ENCODE data around the gene DIRAS1. TPM values are rescaled to one million over a fixed set of nuclear protein-coding genes. Genes with fewer than 3 reads are reported as not detected.

Gene DIRAS1
- total RNA-seq, 1 experiment from 2014 or later = 0.37 TPM

GRCh38 chr19:2690856-2691255 is 30.3 kb downstream of the DIRAS1 start:
- H3K36me3 Mint-ChIP-seq (ENCODE audit: insufficient read depth, unreplicated experiment) = no peaks in the 10 kb centered on the region
- H3K27me3 Mint-ChIP-seq (ENCODE audit: insufficient read depth, unreplicated experiment) = peaks cover 27% of the 10 kb centered on the region
- DNase-seq (ENCODE audit: unreplicated experiment) = no peak
- H3K4me1 Mint-ChIP-seq (ENCODE audit: insufficient read depth, unreplicated experiment) = no peaks in the 10 kb centered on the region
- no peaks in the 10 kb centered on the region for H3K9me3 Mint-ChIP-seq (ENCODE audit: unreplicated experiment)
- H3K4me3 Mint-ChIP-seq (ENCODE audit: unreplicated experiment) = no peak overlapping the region
- intact Hi-C loops (cut with micrococcal nuclease) = no loop called here
- H3K27ac Mint-ChIP-seq (ENCODE audit: low read depth, unreplicated experiment) = no peak overlapping the region
- TF ChIP-seq, protein P1, sequence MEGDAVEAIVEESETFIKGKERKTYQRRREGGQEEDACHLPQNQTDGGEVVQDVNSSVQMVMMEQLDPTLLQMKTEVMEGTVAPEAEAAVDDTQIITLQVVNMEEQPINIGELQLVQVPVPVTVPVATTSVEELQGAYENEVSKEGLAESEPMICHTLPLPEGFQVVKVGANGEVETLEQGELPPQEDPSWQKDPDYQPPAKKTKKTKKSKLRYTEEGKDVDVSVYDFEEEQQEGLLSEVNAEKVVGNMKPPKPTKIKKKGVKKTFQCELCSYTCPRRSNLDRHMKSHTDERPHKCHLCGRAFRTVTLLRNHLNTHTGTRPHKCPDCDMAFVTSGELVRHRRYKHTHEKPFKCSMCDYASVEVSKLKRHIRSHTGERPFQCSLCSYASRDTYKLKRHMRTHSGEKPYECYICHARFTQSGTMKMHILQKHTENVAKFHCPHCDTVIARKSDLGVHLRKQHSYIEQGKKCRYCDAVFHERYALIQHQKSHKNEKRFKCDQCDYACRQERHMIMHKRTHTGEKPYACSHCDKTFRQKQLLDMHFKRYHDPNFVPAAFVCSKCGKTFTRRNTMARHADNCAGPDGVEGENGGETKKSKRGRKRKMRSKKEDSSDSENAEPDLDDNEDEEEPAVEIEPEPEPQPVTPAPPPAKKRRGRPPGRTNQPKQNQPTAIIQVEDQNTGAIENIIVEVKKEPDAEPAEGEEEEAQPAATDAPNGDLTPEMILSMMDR (IDR thresholded peaks at IDR 0.05; ENCODE audit: unreplicated experiment) = no peak
- CTCF ChIA-PET = no interaction called here
- POLR2A ChIA-PET = no interaction called here
- BruUV-seq (replicated peaks) = no TSS peak

DNA sequence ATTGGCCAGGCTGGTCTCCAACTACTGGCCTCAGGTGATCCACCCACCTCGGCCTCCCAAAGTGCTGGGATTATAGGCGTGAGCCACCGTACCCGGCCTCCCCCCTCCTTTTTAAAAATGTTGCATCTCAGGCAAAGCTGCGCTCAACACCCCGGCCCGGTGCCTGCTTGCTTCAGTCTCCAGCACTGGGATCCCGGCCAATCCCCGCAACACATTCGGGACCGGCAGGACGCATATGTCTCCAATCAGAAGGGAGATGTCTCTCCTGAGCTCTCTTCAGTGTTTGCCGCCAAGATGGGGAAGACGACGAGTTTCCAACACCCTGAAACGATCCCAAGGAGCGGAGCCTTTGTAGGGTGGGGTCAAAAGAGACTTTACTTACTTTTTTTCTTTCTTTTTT is 34.8 kb downstream of the DIRAS1 start:
- intact Hi-C loops (cut with micrococcal nuclease) = loop anchor here (10.0 kb wide), 1 partner anchor 358 kb away; no protein-coding TSS in a partner anchor
- POLR2A ChIA-PET = no interaction called here
- no TSS peak for BruUV-seq (replicated peaks)

DNA sequence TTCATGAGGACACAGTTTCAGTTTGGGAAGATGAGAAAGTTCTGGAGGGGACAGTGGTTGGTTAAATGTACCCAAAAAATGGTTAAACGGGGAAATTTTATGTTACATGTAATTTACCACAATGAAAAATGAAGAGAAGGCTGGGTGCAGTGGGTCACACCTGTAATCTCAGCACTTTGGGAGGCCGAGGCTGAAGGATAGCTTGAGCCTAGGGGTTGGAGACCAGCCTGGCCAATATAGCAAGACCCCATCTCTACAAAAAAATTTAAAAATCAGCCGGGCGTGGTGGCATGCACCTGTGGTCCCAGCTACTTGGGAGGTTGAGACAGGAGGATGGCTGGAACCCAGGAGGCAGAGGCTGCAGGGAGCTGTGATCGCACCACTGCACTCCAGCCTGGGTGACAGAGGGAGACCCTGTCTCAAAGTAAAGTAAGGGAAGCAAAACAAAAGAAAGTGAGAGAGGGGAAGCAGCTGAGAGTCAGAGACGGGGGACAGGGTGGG is 35.9 kb downstream of the DIRAS1 start:
- CTCF ChIA-PET = no interaction called here
- DNase-seq (ENCODE audit: unreplicated experiment) = no peak
- BruUV-seq (replicated peaks) = no TSS peak

More for the DNA sequence above, 34.8 kb downstream of the DIRAS1 start:
- Mint-ChIP-seq H3K27me3 (ENCODE audit: insufficient read depth, unreplicated experiment) (no peaks in the 10 kb centered on the region), H3K4me1 (ENCODE audit: insufficient read depth, unreplicated experiment) (no peaks in the 10 kb centered on the region), H3K36me3 (ENCODE audit: insufficient read depth, unreplicated experiment) (no peaks in the 10 kb centered on the region), H3K27ac (ENCODE audit: low read depth, unreplicated experiment) (no peak overlapping the region), H3K4me3 (ENCODE audit: unreplicated experiment) (no peak overlapping the region), H3K9me3 (ENCODE audit: unreplicated experiment) (no peaks in the 10 kb centered on the region)
- CTCF ChIA-PET = interaction anchor here (0.6 kb wide), 1 partner anchor 38 kb away, joined by 3 read pairs; no protein-coding TSS in a partner anchor
- TF ChIP-seq, protein P1 (IDR thresholded peaks at IDR 0.05; ENCODE audit: unreplicated experiment) = no peak
- no peak for DNase-seq (ENCODE audit: unreplicated experiment)

GRCh38 chr19:2683430-2684003 is 37.7 kb downstream of the DIRAS1 start:
- ChIA-PET CTCF (no interaction called here), POLR2A (no interaction called here)
- no peaks in the 10 kb centered on the region for H3K4me1 Mint-ChIP-seq (ENCODE audit: insufficient read depth, unreplicated experiment)
- BruUV-seq (replicated peaks) = no TSS peak
- peaks cover 18% of the 10 kb centered on the region for H3K27me3 Mint-ChIP-seq (ENCODE audit: insufficient read depth, unreplicated experiment)
- TF ChIP-seq, protein P1 (IDR thresholded peaks at IDR 0.05; ENCODE audit: unreplicated experiment) = no peak
- intact Hi-C loops (cut with micrococcal nuclease) = loop anchor here (10.0 kb wide), 1 partner anchor 361 kb away; no protein-coding TSS in a partner anchor
- H3K9me3 Mint-ChIP-seq (ENCODE audit: unreplicated experiment) = no peaks in the 10 kb centered on the region
- no peak overlapping the region for H3K27ac Mint-ChIP-seq (ENCODE audit: low read depth, unreplicated experiment)
- H3K36me3 Mint-ChIP-seq (ENCODE audit: insufficient read depth, unreplicated experiment) = no peaks in the 10 kb centered on the region
- no peak overlapping the region for H3K4me3 Mint-ChIP-seq (ENCODE audit: unreplicated experiment)
- no peak for DNase-seq (ENCODE audit: unreplicated experiment)

More for the DNA sequence above, 35.9 kb downstream of the DIRAS1 start:
- POLR2A ChIA-PET = interaction anchor here (0.7 kb wide), 2 partner anchors 96 to 415 kb away, joined by 4 to 5 read pairs; no protein-coding TSS in a partner anchor
- Mint-ChIP-seq H3K36me3 (ENCODE audit: insufficient read depth, unreplicated experiment) (no peaks in the 10 kb centered on the region), H3K4me3 (ENCODE audit: unreplicated experiment) (no peak overlapping the region), H3K27ac (ENCODE audit: low read depth, unreplicated experiment) (no peak overlapping the region), H3K9me3 (ENCODE audit: unreplicated experiment) (no peaks in the 10 kb centered on the region), H3K27me3 (ENCODE audit: insufficient read depth, unreplicated experiment) (peaks cover 1% of the 10 kb centered on the region), H3K4me1 (ENCODE audit: insufficient read depth, unreplicated experiment) (no peaks in the 10 kb centered on the region)
- intact Hi-C loops (cut with micrococcal nuclease) = loop anchor here (10.0 kb wide), 1 partner anchor 360 kb away; no protein-coding TSS in a partner anchor
- TF ChIP-seq, protein P1 (IDR thresholded peaks at IDR 0.05; ENCODE audit: unreplicated experiment) = no peak
